ENCODE results near the gene XIST. TPM values are rescaled to one million over a fixed set of nuclear protein-coding genes. Genes with fewer than 3 reads are reported as not detected.
"Not testable (repeated sequence)": the region's sequence is repeated elsewhere in the genome, so short reads cannot be mapped to it uniquely, and the experiment has no call there.

The XIST gene
- total RNA-seq, 2 experiments from 2014 or later: not detected

DNA sequence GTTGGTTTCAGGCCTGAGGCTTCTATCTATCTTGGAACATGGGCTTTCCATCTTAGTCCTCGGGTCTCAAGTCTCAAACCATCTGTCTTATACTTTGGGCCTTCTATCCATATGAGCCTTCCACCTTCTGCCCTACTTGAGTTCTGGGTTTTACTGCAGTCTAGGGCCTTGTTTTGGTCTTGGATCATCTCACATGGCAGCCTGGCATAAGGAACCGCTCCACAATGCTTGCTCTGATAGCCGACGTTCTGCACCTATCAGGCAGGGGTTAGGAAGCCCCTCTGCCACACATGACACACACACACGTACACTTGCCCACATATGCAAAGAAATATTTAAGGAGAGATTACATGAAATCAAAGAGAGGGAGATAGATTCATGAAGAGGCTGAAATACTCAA lies 25.5 kb downstream of the XIST start:
- no peaks in the 10 kb centered on the region for H3K9me3 Mint-ChIP-seq
- no peak overlapping the region for H3K27ac Mint-ChIP-seq
- ChIA-PET POLR2A (no interaction called here), CTCF (no interaction called here)
- TF ChIP-seq, protein P1, sequence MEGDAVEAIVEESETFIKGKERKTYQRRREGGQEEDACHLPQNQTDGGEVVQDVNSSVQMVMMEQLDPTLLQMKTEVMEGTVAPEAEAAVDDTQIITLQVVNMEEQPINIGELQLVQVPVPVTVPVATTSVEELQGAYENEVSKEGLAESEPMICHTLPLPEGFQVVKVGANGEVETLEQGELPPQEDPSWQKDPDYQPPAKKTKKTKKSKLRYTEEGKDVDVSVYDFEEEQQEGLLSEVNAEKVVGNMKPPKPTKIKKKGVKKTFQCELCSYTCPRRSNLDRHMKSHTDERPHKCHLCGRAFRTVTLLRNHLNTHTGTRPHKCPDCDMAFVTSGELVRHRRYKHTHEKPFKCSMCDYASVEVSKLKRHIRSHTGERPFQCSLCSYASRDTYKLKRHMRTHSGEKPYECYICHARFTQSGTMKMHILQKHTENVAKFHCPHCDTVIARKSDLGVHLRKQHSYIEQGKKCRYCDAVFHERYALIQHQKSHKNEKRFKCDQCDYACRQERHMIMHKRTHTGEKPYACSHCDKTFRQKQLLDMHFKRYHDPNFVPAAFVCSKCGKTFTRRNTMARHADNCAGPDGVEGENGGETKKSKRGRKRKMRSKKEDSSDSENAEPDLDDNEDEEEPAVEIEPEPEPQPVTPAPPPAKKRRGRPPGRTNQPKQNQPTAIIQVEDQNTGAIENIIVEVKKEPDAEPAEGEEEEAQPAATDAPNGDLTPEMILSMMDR (IDR thresholded peaks at IDR 0.05): no peak
- peaks cover 4% of the 10 kb centered on the region for H3K27me3 Mint-ChIP-seq
- intact Hi-C loops (cut with micrococcal nuclease): no loop called here
- no peaks in the 10 kb centered on the region for H3K4me1 Mint-ChIP-seq (ENCODE audit: low read depth)
- H3K4me3 Mint-ChIP-seq: no peak overlapping the region
- ATAC-seq: no peak
- H3K36me3 Mint-ChIP-seq (ENCODE audit: low read depth): no peaks in the 10 kb centered on the region
- no peak for DNase-seq

DNA sequence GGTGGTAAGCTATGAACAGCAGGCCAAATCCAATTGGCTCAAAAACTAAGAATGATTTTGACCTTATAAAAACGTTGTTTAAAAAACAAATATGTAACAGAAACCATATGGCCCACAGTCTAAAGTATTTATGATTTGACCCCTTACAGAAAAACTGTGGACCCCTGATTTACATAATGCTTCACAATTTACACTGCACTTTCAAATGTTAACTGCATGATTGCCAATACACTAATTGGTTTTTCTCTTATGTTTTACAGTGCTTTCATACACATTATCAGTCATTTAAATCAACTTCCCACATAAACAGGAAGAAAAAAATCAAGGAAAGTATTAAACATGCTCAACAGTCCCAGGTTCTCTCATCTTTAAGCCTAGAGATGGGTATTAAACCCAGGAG lies 26.9 kb downstream of the XIST start:
- no peak overlapping the region for H3K27ac Mint-ChIP-seq
- intact Hi-C loops (cut with micrococcal nuclease): no loop called here
- POLR2A ChIA-PET: no interaction called here
- no peak overlapping the region for H3K4me3 Mint-ChIP-seq
- CTCF ChIA-PET: no interaction called here
- ATAC-seq (no peak), DNase-seq (no peak)
- H3K27me3 Mint-ChIP-seq: peaks cover 3% of the 10 kb centered on the region
- H3K36me3 Mint-ChIP-seq (ENCODE audit: low read depth): no peaks in the 10 kb centered on the region
- no peaks in the 10 kb centered on the region for H3K9me3 Mint-ChIP-seq
- no peaks in the 10 kb centered on the region for H3K4me1 Mint-ChIP-seq (ENCODE audit: low read depth)
- TF ChIP-seq, protein P1 (IDR thresholded peaks at IDR 0.05): no peak

DNA sequence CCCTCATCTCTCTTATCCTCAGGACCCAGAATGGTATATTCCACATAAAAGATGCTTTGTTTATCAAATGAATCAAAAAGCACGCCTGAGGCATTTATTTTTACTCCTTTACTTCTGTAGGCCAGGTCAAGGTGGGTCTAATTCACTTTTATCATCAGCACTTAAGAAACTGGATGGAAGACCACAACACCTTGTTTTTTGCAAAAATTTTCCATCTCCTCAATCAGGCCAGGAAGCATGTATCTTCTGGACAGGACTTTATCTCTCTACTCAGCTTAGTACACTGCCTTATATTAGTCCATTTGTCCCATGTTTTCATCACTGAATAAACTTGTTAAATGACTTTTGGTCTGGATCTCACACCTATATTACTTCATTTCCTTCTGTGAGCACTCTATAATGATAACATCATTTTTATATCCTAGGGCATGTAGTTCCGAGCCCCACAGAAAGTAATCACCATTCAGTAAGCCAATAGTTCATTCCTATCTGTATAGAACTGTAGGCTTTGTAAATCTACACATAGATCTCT lies 29.0 kb downstream of the XIST start:
- H3K4me3 Mint-ChIP-seq: no peak overlapping the region
- H3K36me3 Mint-ChIP-seq (ENCODE audit: low read depth): no peaks in the 10 kb centered on the region
- TF ChIP-seq, protein P1 (IDR thresholded peaks at IDR 0.05): no peak
- DNase-seq (no peak), ATAC-seq (no peak)
- no peaks in the 10 kb centered on the region for H3K4me1 Mint-ChIP-seq (ENCODE audit: low read depth)
- CTCF ChIA-PET: no interaction called here
- POLR2A ChIA-PET: no interaction called here
- H3K27me3 Mint-ChIP-seq: peaks cover 5% of the 10 kb centered on the region
- intact Hi-C loops (cut with micrococcal nuclease): loop anchor here (1.0 kb wide), 1 partner anchor 8 kb away; no protein-coding TSS in a partner anchor
- no peak overlapping the region for H3K27ac Mint-ChIP-seq
- H3K9me3 Mint-ChIP-seq: no peaks in the 10 kb centered on the region

DNA sequence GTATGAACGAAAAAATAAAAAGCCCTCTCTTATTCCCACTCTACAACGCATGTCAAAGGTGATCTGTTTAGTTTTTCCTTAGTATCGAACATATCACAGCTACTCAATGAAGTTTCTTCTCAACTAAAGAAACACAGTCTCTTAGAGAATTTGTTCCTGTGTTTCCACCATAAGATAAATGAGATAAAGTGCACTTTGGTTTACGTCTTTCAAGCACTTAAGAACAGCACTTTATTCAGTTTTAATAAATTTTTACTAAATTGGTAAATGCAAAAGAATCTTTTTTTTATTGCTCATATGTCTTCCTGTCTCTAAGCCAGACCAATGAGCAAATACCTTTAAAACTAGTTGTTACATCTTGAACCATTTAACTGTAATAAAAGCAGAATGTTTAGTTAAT lies 29.7 kb downstream of the XIST start:
- intact Hi-C loops (cut with micrococcal nuclease): loop anchor here (1.0 kb wide), 1 partner anchor 7 kb away; no protein-coding TSS in a partner anchor
- ChIA-PET CTCF (no interaction called here), POLR2A (no interaction called here)
- H3K27ac Mint-ChIP-seq: no peak overlapping the region
- ATAC-seq (no peak), DNase-seq (no peak)
- no peaks in the 10 kb centered on the region for H3K36me3 Mint-ChIP-seq (ENCODE audit: low read depth)
- TF ChIP-seq, protein P1 (IDR thresholded peaks at IDR 0.05): no peak
- no peaks in the 10 kb centered on the region for H3K4me1 Mint-ChIP-seq (ENCODE audit: low read depth)
- H3K9me3 Mint-ChIP-seq: no peaks in the 10 kb centered on the region
- peaks cover 5% of the 10 kb centered on the region for H3K27me3 Mint-ChIP-seq
- no peak overlapping the region for H3K4me3 Mint-ChIP-seq

DNA sequence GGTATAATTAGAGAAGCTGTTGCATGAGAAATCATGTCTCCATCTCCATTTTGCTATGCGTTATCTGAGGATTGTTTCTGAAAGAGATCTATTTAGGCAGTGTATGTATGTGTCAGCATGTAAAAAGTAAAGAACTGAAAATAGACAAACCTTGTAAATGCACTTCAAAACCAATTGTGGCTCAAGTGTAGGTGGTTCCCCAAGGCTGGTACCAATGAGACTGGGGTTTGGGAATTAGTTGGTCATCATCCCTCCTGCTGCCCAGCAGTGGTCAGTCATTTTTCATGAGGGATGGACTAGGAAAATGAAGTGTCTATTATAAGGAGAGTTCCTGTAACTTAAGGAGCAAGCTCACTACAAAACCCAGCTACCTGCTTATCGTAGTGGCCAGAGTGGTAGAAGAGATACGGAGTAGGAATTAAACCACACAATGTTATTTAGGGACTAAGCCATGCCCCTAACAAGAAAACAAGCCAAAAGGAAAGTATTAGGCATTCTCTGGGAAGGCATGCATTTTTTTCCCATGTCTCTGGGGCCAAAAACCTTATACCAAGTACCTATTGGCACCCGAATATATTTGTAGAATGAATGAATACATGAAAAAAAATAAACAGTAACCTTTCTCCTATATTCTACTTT lies 30.5 kb downstream of the XIST start:
- no peak for DNase-seq
- Mint-ChIP-seq H3K27ac (no peak overlapping the region), H3K4me3 (no peak overlapping the region), H3K36me3 (ENCODE audit: low read depth) (no peaks in the 10 kb centered on the region), H3K9me3 (no peaks in the 10 kb centered on the region), H3K27me3 (peaks cover 3% of the 10 kb centered on the region), H3K4me1 (ENCODE audit: low read depth) (no peaks in the 10 kb centered on the region)
- CTCF ChIA-PET: no interaction called here
- no peak for ATAC-seq
- TF ChIP-seq, protein P1 (IDR thresholded peaks at IDR 0.05): no peak
- intact Hi-C loops (cut with micrococcal nuclease): no loop called here
- POLR2A ChIA-PET: no interaction called here

DNA sequence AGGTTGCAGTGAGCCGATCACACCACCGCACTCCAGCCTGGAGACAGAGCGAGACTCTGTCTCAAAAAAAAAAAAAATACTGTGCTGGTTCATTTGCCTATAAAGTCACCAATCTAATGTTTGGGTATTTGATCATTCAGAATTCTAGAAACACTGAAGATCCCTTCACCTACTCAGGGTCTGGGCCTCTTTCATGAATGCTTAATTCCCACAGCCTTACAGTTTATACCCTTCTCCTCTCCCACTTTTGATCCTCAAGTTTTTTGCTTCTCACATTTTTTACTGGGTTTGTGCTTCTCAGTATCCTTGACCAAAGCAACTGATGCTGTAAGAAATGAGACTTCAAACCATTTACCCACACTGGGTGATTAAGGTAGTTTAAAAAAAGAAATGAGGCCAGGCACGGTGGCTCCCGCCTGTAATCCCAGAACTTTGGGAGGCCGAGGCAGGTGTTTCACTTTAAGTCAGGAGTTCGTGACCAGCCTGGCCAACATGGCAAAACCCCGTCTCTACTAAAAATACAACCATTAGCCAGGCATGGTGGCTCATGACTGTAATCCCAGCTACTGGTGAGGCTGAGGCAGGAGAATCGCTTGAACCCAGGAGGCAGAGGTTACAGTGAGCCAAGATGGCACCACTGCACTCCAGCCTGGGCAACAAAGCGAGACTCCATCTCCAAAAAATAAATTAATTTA lies 32.5 kb downstream of the XIST start:
- H3K36me3 Mint-ChIP-seq (ENCODE audit: low read depth); POLR2A ChIA-PET; intact Hi-C loops (cut with micrococcal nuclease): not testable (repeated sequence)

More for the DNA sequence above, 32.5 kb downstream of the XIST start:
- H3K4me3 Mint-ChIP-seq; H3K27ac Mint-ChIP-seq; H3K4me1 Mint-ChIP-seq (ENCODE audit: low read depth); H3K9me3 Mint-ChIP-seq; H3K27me3 Mint-ChIP-seq; ATAC-seq; DNase-seq; CTCF ChIA-PET: not testable (repeated sequence)

Measured in activated CD8-positive, alpha-beta T cell treated with anti-CD3 and anti-CD28 coated beads for 36 hours (primary cell).